SJCRH30 (cell line): ENCODE results near the gene ATP1A1. TPM values are rescaled to one million over a fixed set of nuclear protein-coding genes. Genes with fewer than 3 reads are reported as not detected.
A peak's percentile ranks its signal among the peaks of the same experiment; 100 is the strongest.

Experiments
- DNase-seq, 2 experiments: peaks; one replicate each; pipeline ENCODE4 v3.0.0-alpha.2; 2015 to 2020
- H3K27ac ChIP-seq: fragments of 250-450 bp; sonication (Bioruptor Pico); 2 replicates; pipeline ENCODE4 v1.5.1; 2020; ENCODE audit warnings: mild to moderate bottlenecking, moderate library complexity
- H3K27me3 ChIP-seq: fragments of 250-450 bp; sonication (Bioruptor Pico); 2 replicates; pipeline ENCODE4 v1.5.1; 2020; ENCODE audit warnings: mild to moderate bottlenecking, moderate library complexity
- H3K36me3 ChIP-seq: fragments of 250-450 bp; sonication (Bioruptor Pico); 2 replicates; pipeline ENCODE4 v1.5.1; 2020; ENCODE audit warnings: mild to moderate bottlenecking, moderate library complexity
- H3K4me1 ChIP-seq: fragments of 250-450 bp; sonication (Bioruptor Pico); 2 replicates; pipeline ENCODE4 v1.5.1; 2020; ENCODE audit warnings: mild to moderate bottlenecking, moderate library complexity
- H3K4me3 ChIP-seq: fragments of 250-450 bp; sonication (Bioruptor Pico); 2 replicates; pipeline ENCODE4 v1.5.1; 2020; ENCODE audit warnings: mild to moderate bottlenecking, moderate library complexity
- H3K9me3 ChIP-seq: fragments of 250-450 bp; sonication (Bioruptor Pico); replicated peaks from 2 replicates; pipeline ENCODE4 v1.5.1; 2020; ENCODE audit warnings: mild to moderate bottlenecking, moderate library complexity
- total RNA-seq: library from RNA; depleted of rRNA; stranded (reverse); fragments of >200 nt; shearing (Covaris generic); gene quantifications from 2 replicates; pipeline ENCODE4 v1.2.3, GENCODE V29; 2014; rRNA removed

ATP1A1 gene
- 110 and 112 TPM in 2 replicates for total RNA-seq

DNA sequence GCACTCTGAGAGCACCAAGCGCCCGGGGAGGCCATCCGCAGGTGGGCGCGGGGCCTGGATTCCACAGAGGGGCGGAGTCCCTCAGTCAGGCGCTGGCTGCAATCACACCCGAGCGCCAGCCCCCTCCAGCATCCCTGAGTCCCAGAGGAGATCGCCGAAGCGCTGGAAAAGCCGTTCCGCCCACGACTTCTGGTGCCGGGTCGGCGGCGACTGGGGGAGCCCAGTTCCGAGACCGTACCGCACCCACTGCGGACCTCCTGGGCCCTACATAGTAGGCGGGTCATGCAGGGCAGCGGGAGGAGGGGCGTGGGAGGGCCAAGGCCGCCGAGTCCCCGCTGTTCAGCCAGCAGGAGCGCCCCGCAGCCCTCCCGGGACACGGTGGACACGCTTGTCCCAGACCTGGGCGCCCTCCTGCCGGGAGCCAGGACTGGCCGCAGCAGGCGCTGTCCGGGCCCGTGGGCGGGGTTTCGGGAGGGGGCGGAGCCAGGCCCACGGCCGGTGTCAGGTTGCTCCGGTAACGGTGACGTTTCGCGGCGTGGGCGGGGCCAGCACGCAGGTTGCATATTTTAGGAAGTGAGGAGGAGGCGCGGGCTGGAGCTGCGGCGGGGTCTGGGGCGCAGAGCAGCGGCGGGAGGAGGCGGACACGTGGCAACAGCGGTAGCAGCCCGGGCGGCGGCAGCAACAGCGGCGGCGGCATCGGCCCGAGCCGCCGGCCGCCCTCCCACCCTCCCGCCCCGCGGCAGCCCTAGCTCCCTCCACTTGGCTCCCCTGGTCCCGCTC lies at the start of gene ATP1A1:
ATP1A1 (plus strand) TSS at position 594 of the 780 bp plus-strand sequence. CDS start 268 bp downstream, outside the sequence.
- peak; percentile 90 to 93 for DNase-seq

GRCh38 chr1:116323491-116323890 lies 49.6 kb upstream of the ATP1A1 start:
- H3K4me1 ChIP-seq = peaks cover 14% of the 10 kb centered on the region
- DNase-seq = no peak
- peaks cover 3% of the 10 kb centered on the region; the same call in 1 of the 2 replicates for H3K27me3 ChIP-seq
- no peak overlapping the region for H3K27ac ChIP-seq
- H3K36me3 ChIP-seq = no peaks in the 10 kb centered on the region
- H3K4me3 ChIP-seq = no peak overlapping the region
- H3K9me3 ChIP-seq = no peaks in the 10 kb centered on the region

More for the DNA sequence above, at the start of gene ATP1A1:
- H3K4me1 ChIP-seq = peaks cover 14% of the 10 kb centered on the region; the same call in 1 of the 2 replicates
- no peaks in the 10 kb centered on the region for H3K9me3 ChIP-seq
- no peaks in the 10 kb centered on the region for H3K36me3 ChIP-seq
- no peaks in the 10 kb centered on the region for H3K27me3 ChIP-seq
- H3K4me3 ChIP-seq = peak within 1 kb of the TSS; percentile 86
- peak within 1 kb of the TSS; percentile 55 for H3K27ac ChIP-seq

GRCh38 chr1:116324411-116324810 lies 48.6 kb upstream of the ATP1A1 start:
- H3K4me3 ChIP-seq = no peak overlapping the region

DNA sequence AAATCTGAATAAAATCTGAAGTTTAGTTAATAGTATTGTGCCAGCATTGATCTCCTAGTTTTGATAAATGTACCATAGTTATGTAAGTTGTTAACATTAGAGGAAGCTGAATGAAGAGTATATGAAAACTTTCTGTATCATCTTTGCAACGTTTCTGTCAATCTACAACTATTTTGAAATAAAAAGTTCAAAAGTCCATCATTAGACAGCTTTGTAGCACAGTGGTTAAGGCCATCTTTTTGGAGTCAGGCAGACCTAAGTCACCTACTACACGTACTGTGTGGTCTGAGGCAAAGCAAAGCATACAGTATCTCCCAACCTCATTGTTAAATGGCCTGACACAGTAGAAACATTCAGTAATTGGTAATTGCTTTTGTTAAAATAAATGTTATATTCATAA lies 47.9 kb upstream of the ATP1A1 start:
- Histone ChIP-seq H3K36me3 (no peaks in the 10 kb centered on the region), H3K4me1 (peaks cover 10% of the 10 kb centered on the region), H3K9me3 (no peaks in the 10 kb centered on the region), H3K4me3 (no peak overlapping the region), H3K27me3 (peaks cover 3% of the 10 kb centered on the region; the same call in 1 of the 2 replicates), H3K27ac (no peak overlapping the region)
- DNase-seq = no peak

More at GRCh38 chr1:116324411-116324810, 48.6 kb upstream of the ATP1A1 start:
- DNase-seq = no peak
- peaks cover 3% of the 10 kb centered on the region; the same call in 1 of the 2 replicates for H3K27me3 ChIP-seq
- H3K36me3 ChIP-seq = no peaks in the 10 kb centered on the region
- H3K27ac ChIP-seq = no peak overlapping the region
- H3K9me3 ChIP-seq = no peaks in the 10 kb centered on the region
- H3K4me1 ChIP-seq = peaks cover 10% of the 10 kb centered on the region

GRCh38 chr1:116325922-116326321 lies 47.1 kb upstream of the ATP1A1 start:
- Histone ChIP-seq H3K36me3 (no peaks in the 10 kb centered on the region), H3K9me3 (no peaks in the 10 kb centered on the region), H3K27me3 (peaks cover 3% of the 10 kb centered on the region; the same call in 1 of the 2 replicates), H3K4me1 (peaks cover 10% of the 10 kb centered on the region), H3K27ac (no peak overlapping the region), H3K4me3 (no peak overlapping the region)
- peak; percentile 10 to 57 for DNase-seq

DNA sequence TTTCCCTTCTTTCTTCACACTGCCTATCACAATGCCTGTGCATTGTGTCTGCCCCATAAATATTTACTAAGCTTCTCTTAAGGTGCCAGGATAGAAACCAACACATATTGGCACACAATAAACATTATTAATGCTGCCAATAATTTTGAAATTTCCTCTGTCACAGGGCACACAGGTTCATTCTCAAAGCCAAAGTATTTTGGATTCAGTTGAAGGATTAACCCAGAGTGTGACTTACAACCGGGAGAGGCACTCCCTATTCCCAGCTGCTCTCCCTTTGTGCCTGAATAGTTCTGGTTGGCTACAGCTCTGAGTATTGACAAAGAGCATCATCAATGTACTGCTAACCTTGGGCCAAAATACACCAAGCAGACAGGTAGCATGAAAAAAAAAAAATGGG lies 46.6 kb upstream of the ATP1A1 start:
- DNase-seq = no peak
- Histone ChIP-seq H3K36me3 (no peaks in the 10 kb centered on the region), H3K4me3 (no peak overlapping the region), H3K4me1 (peaks cover 10% of the 10 kb centered on the region), H3K9me3 (no peaks in the 10 kb centered on the region), H3K27ac (no peak overlapping the region), H3K27me3 (peaks cover 2% of the 10 kb centered on the region; the same call in 1 of the 2 replicates)

DNA sequence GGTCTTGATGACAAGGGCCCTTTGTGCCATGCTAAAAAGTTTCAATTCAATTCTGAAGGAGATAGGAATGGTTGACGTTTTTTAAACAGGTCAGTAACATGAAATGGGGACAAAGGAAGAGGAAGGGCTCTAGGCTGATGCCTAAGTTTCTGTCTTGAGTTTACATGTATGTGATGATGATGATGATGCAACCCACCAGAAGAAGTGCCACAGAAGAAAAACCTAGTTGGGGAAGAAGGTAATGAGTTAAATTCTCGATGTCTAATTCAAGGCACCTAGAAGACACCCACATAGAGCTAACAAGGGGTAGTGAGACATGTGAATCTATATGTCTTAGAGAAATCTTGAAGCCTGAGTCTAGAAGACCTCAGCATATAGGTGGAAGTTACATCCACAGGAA lies 44.4 kb upstream of the ATP1A1 start:
- H3K4me3 ChIP-seq = no peak overlapping the region
- H3K4me1 ChIP-seq = peaks cover 10% of the 10 kb centered on the region
- no peak overlapping the region for H3K27ac ChIP-seq
- no peaks in the 10 kb centered on the region for H3K9me3 ChIP-seq
- H3K36me3 ChIP-seq = no peaks in the 10 kb centered on the region
- no peak for DNase-seq
- no peaks in the 10 kb centered on the region for H3K27me3 ChIP-seq

GRCh38 chr1:116329524-116330341 lies 43.3 kb upstream of the ATP1A1 start:
- Histone ChIP-seq H3K27me3 (no peaks in the 10 kb centered on the region), H3K4me1 (peaks cover 10% of the 10 kb centered on the region), H3K9me3 (no peaks in the 10 kb centered on the region), H3K4me3 (no peak overlapping the region), H3K36me3 (no peaks in the 10 kb centered on the region), H3K27ac (no peak overlapping the region)
- DNase-seq = no peak

- Histone ChIP-seq H3K9me3 (no peaks in the 10 kb centered on the region), H3K36me3 (no peaks in the 10 kb centered on the region), H3K4me3 (no peak overlapping the region), H3K27ac (no peak overlapping the region), H3K27me3 (no peaks in the 10 kb centered on the region), H3K4me1 (peaks cover 10% of the 10 kb centered on the region)
- DNase-seq = no peak
Measured at GRCh38 chr1:116330342-116330652, 42.7 kb upstream of the ATP1A1 start.

DNA sequence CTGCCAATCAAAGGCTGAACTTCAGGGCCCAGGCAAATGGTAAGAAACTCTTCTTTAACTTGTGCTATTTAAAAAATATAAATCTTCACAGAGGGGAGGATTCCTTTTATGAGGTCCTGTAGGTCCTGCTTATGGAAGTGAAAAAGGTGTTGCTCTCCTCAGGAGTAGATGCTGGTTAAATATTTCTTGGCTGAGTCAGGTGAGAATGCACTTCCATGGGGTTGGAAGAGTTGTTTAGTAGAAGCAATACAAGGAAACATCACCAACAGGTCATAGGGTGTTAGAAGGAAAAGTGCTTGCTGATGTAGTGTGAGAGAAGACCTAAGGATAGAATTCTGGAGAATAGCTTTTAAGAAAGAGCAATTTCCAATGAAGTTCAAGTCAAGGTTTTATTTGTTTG lies 42.2 kb upstream of the ATP1A1 start:
- Histone ChIP-seq H3K36me3 (no peaks in the 10 kb centered on the region), H3K27ac (no peak overlapping the region), H3K9me3 (no peaks in the 10 kb centered on the region), H3K27me3 (no peaks in the 10 kb centered on the region), H3K4me1 (peaks cover 6% of the 10 kb centered on the region), H3K4me3 (no peak overlapping the region)
- DNase-seq = no peak

DNA sequence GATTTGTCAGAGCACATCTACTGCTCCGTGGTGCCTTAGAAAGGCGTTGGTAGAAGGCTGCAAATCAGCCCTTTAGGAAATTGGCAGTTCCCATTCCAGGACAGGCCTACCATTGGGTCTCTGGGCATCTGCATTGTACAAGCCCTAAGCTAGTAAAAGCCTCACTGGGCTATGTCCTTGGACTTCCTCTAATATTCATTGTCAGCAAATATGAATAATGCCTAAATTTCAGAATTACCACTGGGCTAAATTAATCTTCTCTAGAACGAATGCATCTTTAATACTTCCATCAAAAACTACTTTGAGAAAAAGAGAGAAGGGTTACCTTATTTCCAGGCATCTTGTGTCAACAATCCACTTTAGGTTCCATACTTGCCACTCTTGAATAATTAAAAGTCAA lies 41.5 kb upstream of the ATP1A1 start:
- no peak for DNase-seq
- H3K4me3 ChIP-seq = no peak overlapping the region
- no peaks in the 10 kb centered on the region for H3K27me3 ChIP-seq
- no peaks in the 10 kb centered on the region for H3K9me3 ChIP-seq
- no peaks in the 10 kb centered on the region for H3K36me3 ChIP-seq
- no peak overlapping the region for H3K27ac ChIP-seq
- no peaks in the 10 kb centered on the region; the same call in 1 of the 2 replicates for H3K4me1 ChIP-seq

DNA sequence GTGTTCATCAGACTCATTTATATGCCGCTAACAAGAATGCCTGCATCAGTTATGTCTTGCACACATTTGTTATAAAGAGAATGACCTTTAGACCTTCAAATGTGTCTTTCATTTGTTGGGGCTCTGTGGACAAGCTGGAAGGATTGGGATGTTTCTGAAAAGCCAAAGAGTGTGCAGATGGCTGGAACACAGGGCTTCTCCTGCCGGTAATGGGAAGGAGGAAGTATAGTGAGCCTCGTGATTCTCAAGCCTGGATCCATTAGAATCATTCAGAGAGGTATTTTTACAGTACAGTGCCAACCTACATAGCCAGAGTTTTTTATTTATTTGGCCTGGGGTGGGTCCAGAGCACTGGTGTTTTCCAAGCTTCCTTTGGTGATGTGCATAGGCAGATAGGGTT lies 40.6 kb upstream of the ATP1A1 start:
- no peaks in the 10 kb centered on the region for H3K9me3 ChIP-seq
- DNase-seq = no peak
- H3K27ac ChIP-seq = no peak overlapping the region
- no peaks in the 10 kb centered on the region; the same call in 1 of the 2 replicates for H3K4me1 ChIP-seq
- no peak overlapping the region for H3K4me3 ChIP-seq
- H3K36me3 ChIP-seq = no peaks in the 10 kb centered on the region
- no peaks in the 10 kb centered on the region for H3K27me3 ChIP-seq

GRCh38 chr1:116333171-116334014 lies 39.7 kb upstream of the ATP1A1 start:
- Histone ChIP-seq H3K9me3 (no peaks in the 10 kb centered on the region), H3K36me3 (no peaks in the 10 kb centered on the region), H3K4me3 (no peak overlapping the region), H3K27ac (no peak overlapping the region), H3K27me3 (no peaks in the 10 kb centered on the region), H3K4me1 (no peaks in the 10 kb centered on the region; the same call in 1 of the 2 replicates)
- no peak for DNase-seq

- Histone ChIP-seq H3K27me3 (no peaks in the 10 kb centered on the region), H3K36me3 (no peaks in the 10 kb centered on the region), H3K4me3 (no peak overlapping the region), H3K9me3 (no peaks in the 10 kb centered on the region), H3K27ac (no peak overlapping the region), H3K4me1 (no peaks in the 10 kb centered on the region; the same call in 1 of the 2 replicates)
- no peak for DNase-seq
Measured at GRCh38 chr1:116334015-116334547, 39.0 kb upstream of the ATP1A1 start.
